K562 (cell line): ENCODE measurements around the gene PIK3R1. TPM values are rescaled to one million over a fixed set of nuclear protein-coding genes. Genes with fewer than 3 reads are reported as not detected.

Experiments used
- ATF2 ChIP-seq: sonication (generic); formaldehyde crosslinking; IDR thresholded peaks from 2 replicates; pipeline ENCODE4 v1.8.1; 2022; ENCODE audit warnings: missing genetic modification reagents
- CHD1 ChIP-seq: fragments of 200-600 bp; sonication (generic); IDR thresholded peaks from one replicate; pipeline ENCODE4 v1.6.1; 2012; ENCODE audit warnings: mild to moderate bottlenecking, moderate library complexity, low read length, inconsistent platforms
- KHSRP ChIP-seq: fragments of 450-650 bp; IDR thresholded peaks from 2 replicates; pipeline ENCODE4 v1.6.1; 2017
- NCOA4 ChIP-seq: fragments of 450-650 bp; IDR thresholded peaks from 2 replicates; pipeline ENCODE4 v1.6.1; 2018; ENCODE audit warnings: mild to moderate bottlenecking; ENCODE audit not compliant: partially characterized antibody
- POLR2AphosphoS5 ChIP-seq: IDR thresholded peaks from 2 replicates; pipeline ENCODE4 v1.6.1; 2011; ENCODE audit warnings: mild to moderate bottlenecking, low read depth, low read length, moderate library complexity; ENCODE audit not compliant: control insufficient read depth, insufficient read depth
- ZNF583 ChIP-seq: fragments of 250-450 bp; sonication (Bioruptor Pico); IDR thresholded peaks from 2 replicates; pipeline ENCODE4 v1.4.0; 2020
- ZNF592 ChIP-seq: fragments of 450-650 bp; IDR thresholded peaks from 2 replicates; pipeline ENCODE4 v1.6.1; 2017; ENCODE audit warnings: antibody characterized with exemption, mild to moderate bottlenecking
- polyA plus RNA-seq, 8 experiments: library from polyadenylated mRNA; depleted of rRNA in 4 of 8; stranded (reverse) in 5 of 8; unstranded in 3 of 8; fragments of >200 nt; fragmentation: Nextera tagmentation in 2 of 8; fragmentation: Illumina TruSeq in 1 of 8; extraction: Ambion mirVana in 2 of 8; extraction: Trizol in 1 of 8; gene quantifications; 2 replicates each; pipeline versions ENCODE4 v1.2.1 to v1.2.3, GENCODE V29; 2011 to 2014; ENCODE audit warnings: inconsistent platforms in 1 of 8, missing spikeins in 1 of 8
- total RNA-seq, 7 experiments: library from RNA; depleted of rRNA in 6 of 7; stranded (reverse); fragments of >200 nt in 6 of 7; fragmentation: Illumina TruSeq in 2 of 7; extraction: Trizol in 2 of 7; gene quantifications; 2 replicates each; pipeline versions ENCODE4 v1.2.1 to v1.2.3, GENCODE V29; 2011 to 2021; ENCODE audit warnings: low replicate concordance in 1 of 7

PIK3R1 gene
- total and polyA plus RNA-seq, 9 of the 15 experiments (the other 6 are each of a cell fraction or from before 2014, with no cell fraction given): 1.1 to 9.7 (median 4.8) TPM

GRCh38 chr5:68245319-68245718, 29.8 kb downstream of the PIK3R1 start (continued):
- no peak for TF ChIP-seq ZNF592
- TF ChIP-seq ATF2 (CRISPR knock-in tag): no peak
- TF ChIP-seq NCOA4: no peak
- TF ChIP-seq ZNF583 (CRISPR knock-in tag): no peak
- TF ChIP-seq KHSRP: no peak
- TF ChIP-seq CHD1: no peak
- TF ChIP-seq POLR2AphosphoS5: no peak
